Right ventricle myocardium superior (tissue), 1 donor: ENCODE data around the gene GDF2. TPM values are rescaled to one million over a fixed set of nuclear protein-coding genes. Genes with fewer than 3 reads are reported as not detected.

ENCODE experiments used
- ATAC-seq: fragments of 200-7000 bp; cut with Tn5 transposase; one replicate; pipeline ENCODE4 v1.9.1; 2020; ENCODE audit warnings: mild to moderate bottlenecking; ENCODE audit not compliant: poor library complexity
- DNase-seq: peaks from one replicate; pipeline ENCODE4 v3.0.0-alpha.2; 2020
- intact Hi-C: fragments of 100-400 bp; cut with DNase I; formaldehyde crosslinking; loops from one replicate; pipeline ENCODE4 v1.11.2; 2022
- total RNA-seq: library from RNA; stranded (reverse); fragmentation: NEBNext Ultra II Directional; extraction: Animal tissue kit (Norgen Biotek cat#: 25700); gene quantifications from one replicate; pipeline ENCODE4 v1.2.1, GENCODE V29; 2021
- donor health status: DM: no; HTN: yes; CAD: no; lungs with severe emphysema.

The GDF2 gene
- total RNA-seq, 1 donor from 2014 or later, result not detected

DNA sequence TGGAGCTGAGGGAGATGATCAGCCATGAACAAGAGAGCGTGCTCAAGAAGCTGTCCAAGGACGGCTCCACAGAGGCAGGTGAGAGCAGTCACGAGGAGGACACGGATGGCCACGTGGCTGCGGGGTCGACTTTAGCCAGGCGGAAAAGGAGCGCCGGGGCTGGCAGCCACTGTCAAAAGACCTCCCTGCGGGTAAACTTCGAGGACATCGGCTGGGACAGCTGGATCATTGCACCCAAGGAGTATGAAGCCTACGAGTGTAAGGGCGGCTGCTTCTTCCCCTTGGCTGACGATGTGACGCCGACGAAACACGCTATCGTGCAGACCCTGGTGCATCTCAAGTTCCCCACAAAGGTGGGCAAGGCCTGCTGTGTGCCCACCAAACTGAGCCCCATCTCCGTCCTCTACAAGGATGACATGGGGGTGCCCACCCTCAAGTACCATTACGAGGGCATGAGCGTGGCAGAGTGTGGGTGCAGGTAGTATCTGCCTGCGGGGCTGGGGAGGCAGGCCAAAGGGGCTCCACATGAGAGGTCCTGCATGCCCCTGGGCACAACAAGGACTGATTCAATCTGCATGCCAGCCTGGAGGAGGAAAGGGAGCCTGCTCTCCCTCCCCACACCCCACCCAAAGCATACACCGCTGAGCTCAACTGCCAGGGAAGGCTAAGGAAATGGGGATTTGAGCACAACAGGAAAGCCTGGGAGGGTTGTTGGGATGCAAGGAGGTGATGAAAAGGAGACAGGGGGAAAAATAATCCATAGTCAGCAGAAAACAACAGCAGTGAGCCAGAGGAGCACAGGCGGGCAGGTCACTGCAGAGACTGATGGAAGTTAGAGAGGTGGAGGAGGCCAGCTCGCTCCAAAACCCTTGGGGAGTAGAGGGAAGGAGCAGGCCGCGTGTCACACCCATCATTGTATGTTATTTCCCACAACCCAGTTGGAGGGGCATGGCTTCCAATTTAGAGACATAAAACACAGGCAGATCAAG lies 3.3 kb downstream of the GDF2 start:
- no peak for ATAC-seq
- intact Hi-C loops, result no loop called here
- no peak for DNase-seq

DNA sequence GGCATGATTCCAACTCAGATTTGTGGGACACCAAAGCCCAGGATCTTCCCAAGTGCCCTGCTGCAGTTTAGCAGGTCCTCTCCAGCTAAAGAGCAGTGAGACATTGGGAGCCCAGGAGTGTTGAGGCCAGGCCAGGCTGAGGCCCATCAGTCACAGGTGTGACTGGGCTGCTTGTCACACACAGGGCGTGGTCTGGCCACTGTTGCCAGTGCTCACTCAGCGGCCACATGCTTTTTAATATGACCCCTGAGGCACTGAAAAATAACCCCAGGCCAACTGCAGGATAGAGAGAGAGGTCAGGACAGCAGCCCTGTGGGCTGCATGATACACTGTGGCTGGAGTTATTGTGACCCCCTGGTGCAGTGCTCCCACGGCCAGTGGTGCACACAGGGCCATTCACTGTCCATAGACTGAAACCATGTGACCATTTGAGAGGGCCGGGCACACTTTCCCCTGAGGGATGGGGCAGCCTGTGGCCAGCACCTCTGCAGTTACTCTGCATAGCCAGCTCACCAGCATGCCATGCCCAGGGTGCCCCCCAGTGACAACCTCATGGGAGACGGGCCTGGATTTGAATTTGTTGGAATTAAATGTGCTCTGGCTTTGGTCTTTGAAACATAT lies 4.2 kb downstream of the GDF2 start:
- ATAC-seq (peak; percentile 66), DNase-seq (no peak)
- intact Hi-C loops, result no loop called here

DNA sequence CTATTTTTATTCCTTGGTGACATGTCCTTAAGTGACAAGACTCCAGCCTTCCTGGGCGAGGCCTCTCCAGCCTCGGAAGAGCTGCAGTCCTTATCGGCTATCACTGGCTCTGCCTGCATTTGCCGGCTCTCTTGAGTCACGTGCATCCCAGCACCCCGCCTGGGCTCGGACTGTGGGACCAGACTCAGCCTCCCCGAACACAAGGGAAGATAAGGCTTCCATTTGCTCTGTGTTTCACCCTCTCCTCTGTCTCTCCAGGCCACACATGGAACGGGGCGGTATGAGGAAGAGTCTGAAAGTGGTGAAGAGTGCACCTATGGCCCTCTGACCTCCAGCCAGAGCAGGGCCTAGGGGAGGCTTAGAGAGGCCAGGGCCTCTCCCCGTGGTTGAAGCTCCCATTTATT lies 4.7 kb downstream of the GDF2 start:
- intact Hi-C loops, result no loop called here
- ATAC-seq (peak; percentile 79), DNase-seq (no peak)

DNA sequence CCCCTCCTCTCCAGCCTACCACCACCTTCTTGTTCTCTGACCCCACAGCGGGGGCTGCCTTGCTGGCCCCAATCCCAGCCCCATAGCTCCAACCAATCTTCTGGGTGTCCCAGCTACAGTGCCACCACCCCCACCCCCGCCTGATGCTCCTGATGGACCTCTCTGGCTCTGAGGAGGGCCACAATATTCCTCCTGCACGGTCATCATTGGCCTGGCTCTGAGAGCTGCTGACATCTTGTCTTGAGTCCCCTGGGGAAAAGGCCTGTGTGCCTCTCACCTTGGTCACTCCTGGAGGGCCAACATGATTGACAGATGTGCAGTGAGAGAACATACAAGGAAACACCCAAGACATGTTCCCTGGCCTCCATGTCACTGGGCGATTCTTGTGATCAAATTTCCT lies 7.6 kb downstream of the GDF2 start:
- intact Hi-C loops, result no loop called here
- ATAC-seq (no peak), DNase-seq (no peak)

DNA sequence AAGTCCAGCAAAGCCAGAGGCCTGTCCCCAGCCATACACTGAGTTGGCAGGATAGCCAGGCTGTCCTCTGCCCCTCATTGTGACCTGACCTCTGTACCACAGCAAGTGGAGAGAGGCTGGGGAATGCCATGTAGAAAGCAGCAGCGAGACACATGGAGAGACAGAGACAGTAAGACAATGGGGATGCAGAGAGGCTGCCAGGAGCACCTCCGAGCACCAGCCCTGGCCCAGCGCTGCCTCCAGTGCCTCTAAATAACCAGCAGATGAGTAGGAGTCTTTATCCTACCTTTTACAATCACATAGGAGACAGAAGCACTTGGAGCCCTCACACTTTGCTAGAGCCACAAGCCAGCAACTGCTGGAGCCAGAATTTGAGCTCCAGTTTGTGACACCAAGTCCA lies 8.1 kb downstream of the GDF2 start:
- ATAC-seq (no peak), DNase-seq (no peak)
- intact Hi-C loops, result no loop called here

DNA sequence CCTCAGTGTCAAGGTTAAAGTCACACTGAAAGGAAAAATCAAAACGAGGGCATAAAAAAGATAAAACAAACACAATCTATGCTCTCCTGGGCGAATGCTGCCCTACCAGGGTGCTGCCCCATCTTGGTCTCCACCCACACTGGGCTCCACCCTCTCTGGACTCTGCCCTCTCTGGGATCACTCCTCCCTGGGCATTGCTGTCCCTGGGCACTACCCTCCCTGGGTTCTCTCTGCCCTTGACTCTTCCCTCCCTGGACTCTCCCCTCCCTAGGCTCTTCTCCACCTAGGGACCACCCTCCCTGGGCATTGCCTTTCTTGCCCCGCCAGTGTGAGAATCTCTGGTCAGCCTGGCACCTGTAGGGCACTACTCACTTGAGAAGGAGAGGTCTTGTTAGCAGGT lies 8.6 kb downstream of the GDF2 start:
- intact Hi-C loops, result no loop called here
- no peak for DNase-seq
- peak; percentile 41 for ATAC-seq

DNA sequence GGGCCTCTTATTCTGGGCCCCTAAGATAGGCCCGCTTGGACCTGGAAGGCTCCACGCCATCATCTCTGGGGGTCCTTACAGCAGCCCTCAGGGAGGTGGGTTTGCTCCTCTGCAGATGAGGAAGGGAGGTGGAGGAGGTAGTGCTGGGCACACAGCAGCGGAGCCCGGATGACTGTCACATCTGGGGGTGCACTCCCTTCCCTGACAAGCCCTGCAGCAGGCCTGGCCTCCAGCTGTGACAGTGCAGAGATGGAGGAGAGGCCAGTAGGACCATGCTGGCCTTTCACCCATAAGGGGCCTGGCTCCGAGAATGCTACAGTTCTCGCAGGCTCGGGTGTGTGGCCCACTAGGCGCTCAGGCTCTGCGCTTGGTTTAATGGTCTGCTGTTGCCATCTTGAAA lies 9.2 kb downstream of the GDF2 start:
- intact Hi-C loops, result no loop called here
- DNase-seq, result no peak

DNA sequence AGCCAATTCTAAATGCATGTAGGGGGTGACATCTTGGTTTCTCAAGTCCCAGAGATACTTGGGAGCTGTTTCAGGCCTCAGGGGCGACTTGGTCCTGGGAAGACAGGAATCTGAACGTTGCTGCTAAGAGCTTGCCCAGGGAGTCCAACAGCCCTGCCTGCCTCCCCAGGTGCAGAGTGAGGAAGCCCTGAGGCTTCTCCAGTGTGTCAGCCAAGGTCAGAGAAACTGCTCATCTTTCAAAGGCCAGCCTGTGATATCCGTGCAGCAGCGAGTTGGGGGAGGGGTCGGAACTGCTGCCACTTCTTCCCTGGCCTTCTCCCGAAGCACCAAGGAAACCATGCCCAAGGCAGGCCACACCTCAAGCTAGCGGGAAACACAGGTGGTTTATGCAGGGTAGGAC lies 9.7 kb downstream of the GDF2 start:
- ATAC-seq (no peak), DNase-seq (no peak)
- intact Hi-C loops, result no loop called here

More for the DNA sequence above, 9.2 kb downstream of the GDF2 start:
- no peak for ATAC-seq

DNA sequence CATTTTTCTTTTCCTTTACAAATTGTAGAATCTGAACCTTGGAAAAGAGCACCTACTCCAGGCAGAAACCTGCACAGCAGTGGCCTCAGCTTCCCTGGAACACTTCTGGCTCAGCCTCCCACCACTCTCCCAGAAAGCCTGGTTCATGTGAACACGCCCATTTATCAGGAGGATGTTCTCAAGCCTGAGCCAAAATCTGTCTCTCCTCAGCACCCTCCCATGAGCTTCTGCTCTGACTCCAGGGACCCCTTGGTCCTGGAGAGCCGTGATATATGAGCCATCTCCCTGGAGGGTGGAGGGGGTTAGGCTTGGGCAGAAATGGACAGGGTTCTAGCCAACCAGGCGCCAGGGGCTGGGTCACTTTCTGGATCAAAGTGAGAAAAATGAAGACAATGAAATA lies 10.1 kb downstream of the GDF2 start:
- DNase-seq (no peak), ATAC-seq (no peak)
- intact Hi-C loops, result no loop called here

DNA sequence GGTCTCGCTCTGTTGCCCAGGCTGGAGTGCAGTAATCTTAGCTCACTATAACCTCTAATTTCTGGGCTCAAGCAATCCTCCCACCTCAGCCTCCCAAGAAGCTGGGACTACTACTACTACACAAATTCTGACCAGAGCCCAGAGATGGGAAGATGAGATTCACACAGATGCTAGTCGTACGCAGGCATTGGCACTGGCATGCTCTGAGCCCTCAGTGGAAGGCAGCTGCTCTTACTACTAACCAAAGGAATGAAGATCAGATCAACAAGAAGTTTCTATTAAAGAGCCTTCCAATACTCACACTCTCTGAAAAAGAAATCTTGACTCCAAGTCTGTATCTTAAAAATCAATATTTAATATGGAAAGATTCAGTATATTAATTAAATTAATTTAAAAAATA lies 10.7 kb downstream of the GDF2 start:
- intact Hi-C loops, result no loop called here
- ATAC-seq, result no peak
- DNase-seq, result no peak

DNA sequence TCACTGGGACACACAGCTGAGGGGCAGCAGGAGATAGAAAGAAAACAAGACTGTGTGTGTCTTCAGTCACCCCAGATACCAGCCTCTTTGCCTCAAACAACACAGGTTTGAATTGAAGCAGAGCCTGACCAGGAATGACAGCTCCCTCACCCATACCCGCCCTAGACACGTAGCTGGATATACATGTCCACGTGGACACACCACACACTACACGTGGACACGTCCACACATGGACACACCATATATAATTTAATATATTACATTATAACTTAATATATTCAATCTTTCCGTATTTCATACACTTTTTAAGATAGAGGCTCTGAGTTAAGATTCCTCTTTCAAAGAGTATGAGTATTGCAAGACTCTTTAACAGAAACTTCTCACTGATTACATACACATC lies 11.3 kb downstream of the GDF2 start:
- ATAC-seq (no peak), DNase-seq (no peak)
- intact Hi-C loops, result no loop called here

DNA sequence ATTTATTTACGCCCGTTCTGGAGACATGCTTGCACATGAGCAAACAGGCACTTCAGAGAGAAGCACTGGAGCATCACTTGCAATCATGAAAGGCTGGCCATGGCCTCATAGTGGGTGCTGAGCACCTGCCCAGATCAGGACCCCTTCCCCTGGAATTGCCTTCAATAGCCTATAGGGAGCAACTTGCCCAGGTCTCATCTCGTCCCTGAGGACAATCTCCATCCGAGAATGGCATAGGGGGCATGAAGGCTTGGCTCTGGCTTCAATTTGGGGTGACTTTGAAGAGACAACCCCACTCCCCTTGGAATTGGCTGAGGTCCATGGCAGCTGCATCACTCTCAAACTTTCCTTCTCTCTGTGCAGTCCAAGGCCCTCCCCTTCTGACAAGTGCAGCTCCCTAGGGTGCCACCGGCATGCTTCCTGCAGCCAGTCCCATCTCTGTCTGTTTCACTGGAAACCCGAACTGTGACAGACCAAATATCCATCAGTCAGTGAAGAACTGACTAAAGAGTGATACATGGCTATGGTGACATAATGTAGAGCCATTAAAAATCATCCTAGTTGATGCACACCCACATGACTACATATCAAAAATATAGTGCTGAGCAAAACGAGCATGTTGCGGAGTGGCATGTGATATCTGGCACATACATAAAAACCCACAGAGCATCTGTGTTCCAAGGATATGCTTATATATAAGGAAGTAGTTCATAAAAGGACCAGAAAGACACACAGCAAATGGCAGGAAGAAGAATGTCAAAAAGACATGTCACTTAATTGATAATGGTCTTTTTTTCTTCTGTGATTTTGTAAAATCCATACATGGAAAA lies 12.4 kb downstream of the GDF2 start:
- intact Hi-C loops, result no loop called here
- ATAC-seq (no peak), DNase-seq (no peak)

DNA sequence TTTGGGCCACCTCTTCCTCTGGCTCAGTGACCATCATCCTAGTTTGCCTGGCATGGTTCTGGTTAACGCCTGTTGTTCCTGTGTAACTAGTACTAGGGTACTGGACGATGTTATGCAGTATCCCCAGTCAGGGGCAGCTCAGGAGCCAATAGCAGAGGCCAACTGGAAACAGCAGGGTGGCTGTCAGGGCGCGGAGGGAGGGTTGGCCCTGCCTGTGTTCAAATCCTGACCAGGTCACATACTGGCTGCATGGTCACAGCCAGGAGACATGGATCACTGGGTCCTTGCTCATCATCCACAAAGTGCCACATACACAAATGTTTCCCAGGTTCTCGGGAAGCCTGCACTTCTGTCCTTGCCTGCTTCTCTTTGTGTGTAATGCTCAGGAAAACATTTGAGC lies 13.7 kb downstream of the GDF2 start:
- intact Hi-C loops, result no loop called here
- ATAC-seq (no peak), DNase-seq (no peak)

DNA sequence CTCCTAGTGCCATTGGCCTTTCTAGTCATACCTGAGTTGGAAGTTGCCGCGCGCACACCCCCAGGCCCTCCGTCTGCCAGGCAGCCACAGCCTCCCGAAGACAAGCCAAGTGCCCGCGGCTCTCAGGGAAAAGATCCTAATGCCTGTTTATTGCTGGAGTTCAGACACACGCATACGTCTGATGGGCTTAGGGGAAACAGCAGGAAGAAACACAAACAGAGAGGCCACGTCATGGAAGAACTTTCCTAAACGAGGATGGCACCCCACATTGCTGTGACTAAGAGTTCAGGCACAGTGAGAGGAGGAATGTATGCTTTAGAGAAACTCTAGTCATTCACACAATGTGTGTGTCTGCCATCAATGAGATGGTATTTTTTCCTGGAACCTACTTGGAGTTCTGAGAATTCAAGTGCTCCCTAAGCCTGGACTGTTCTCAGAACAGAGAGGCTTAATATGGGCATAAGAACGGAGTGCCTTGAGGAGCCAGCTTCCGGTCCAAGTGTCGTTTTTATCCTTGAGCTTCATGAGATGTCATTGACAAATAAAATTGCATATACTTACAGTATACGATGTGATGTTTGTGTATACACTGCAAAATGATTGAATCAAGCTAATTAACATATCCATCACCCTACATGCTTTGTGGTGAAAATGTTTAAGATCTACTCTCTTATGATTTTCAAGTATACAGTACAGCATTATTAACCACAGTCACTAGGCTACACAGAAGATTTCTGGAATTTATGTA lies 14.3 kb downstream of the GDF2 start:
- no peak for DNase-seq
- no peak for ATAC-seq
- intact Hi-C loops, result no loop called here

DNA sequence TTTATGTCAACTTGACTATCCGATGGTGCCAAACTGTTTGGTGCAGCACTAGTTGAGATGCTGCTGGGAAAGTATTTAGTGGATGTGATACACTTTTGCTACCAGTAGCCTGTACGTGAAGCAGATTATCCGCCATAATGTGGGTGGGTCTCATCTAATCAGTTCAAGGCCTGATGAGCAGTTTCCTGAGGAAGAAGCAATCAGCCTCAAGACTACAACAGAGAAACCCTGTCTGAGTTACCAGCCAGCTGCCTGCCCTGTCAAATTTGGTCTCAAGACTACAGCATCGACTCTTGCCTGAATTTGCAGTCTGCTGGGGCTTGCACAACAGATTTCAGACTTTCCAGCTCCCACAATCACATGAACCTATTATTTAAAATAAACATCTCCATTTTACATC lies 15.1 kb downstream of the GDF2 start:
- no peak for ATAC-seq
- no peak for DNase-seq
- intact Hi-C loops, result no loop called here

DNA sequence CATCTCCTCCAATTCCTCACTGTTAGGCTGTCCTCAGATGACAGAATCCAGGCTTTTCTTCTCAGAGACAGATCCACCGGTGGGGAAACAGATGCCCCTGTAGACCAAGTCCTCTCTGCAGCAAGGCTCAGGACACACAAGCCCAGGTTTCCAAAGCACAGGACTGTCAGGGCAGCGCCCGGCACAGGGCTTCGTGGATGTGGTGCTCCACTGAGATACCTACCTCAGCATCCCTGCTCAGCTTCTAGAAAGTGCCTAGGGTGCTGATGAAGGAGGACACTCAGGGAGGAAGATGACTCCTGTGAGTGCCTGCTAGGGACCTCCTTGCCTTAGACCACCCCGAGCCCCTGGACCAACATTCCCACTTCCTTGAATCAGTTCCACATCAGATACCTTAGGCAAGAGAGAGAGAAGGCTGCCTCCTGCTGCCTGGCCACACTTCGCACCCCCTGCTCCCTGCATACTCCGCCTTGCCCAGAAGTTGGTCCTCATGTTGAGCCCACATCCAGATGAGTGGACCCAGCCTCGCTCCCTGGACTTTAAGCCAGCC lies 17.0 kb downstream of the GDF2 start:
- DNase-seq (no peak), ATAC-seq (no peak)
- intact Hi-C loops, result no loop called here

DNA sequence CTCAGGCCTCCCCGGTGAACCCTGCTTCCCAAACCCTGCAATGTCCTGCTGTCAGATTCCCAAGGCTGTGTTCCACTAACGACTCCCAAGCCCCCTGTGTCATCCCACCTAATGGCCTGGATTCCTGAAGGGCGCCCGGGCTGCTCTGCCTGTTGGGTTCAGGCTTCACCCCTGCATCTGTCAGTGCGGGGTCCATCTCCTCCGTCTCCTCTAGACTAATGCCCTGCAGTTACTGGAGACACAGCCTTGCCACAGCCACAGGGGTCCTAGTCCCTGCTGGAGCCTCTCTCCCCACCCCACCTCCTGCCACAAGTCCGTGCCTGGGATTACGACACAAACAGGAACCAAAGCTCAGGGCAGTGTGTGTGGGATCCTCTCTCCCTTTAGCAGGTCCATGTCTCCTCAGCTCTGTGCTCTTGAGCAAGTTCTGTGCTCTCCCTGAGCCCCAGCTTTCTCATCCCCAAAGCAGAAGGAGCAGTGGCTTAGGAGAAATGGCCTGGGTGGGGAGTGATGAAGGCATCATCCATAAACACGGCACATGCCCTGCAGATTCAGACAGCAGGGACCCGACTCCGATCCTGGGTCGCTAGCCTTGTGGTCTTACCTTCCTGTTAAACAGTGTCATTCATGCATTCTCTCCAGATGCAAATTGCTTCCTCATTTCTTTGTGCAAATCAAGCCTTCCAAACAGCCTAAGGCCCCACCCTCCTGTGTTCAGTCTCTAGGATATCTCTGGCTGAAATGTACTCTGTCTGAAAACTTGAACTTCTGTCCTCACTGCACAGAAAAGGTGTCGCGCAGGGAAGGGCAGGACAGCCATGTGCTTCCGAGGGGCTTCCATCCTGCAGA lies 17.7 kb downstream of the GDF2 start:
- intact Hi-C loops, result no loop called here
- no peak for ATAC-seq

More for the DNA sequence above, 17.7 kb downstream of the GDF2 start:
- no peak for DNase-seq
